H9 (cell line): ENCODE measurements around the gene DSE. TPM values are rescaled to one million over a fixed set of nuclear protein-coding genes. Genes with fewer than 3 reads are reported as not detected.

Experiments used
- DNase-seq: peaks from one replicate; pipeline ENCODE4 v3.0.0-alpha.2; 2017
- H2AFZ ChIP-seq: one replicate; pipeline ENCODE4 v1.6.1; 2013; ENCODE audit warnings: mild to moderate bottlenecking, low read length, control low read depth, moderate library complexity
- H2AK5ac ChIP-seq: 2 replicates; pipeline ENCODE4 v1.6.1; 2013; ENCODE audit warnings: low read length, control low read depth, mixed read lengths; ENCODE audit not compliant: insufficient read length
- H2BK120ac ChIP-seq: one replicate; pipeline ENCODE4 v1.6.1; 2013; ENCODE audit warnings: low read depth, mild to moderate bottlenecking, low read length, control low read depth, inconsistent platforms; ENCODE audit not compliant: poor library complexity, severe bottlenecking
- H2BK12ac ChIP-seq: 2 replicates; pipeline ENCODE4 v1.6.1; 2013; ENCODE audit warnings: low read length, control low read depth, mixed read lengths, low read depth; ENCODE audit not compliant: insufficient read length
- H2BK15ac ChIP-seq: 2 replicates; pipeline ENCODE4 v1.6.1; 2013; ENCODE audit warnings: low read depth, low read length, control low read depth
- H2BK20ac ChIP-seq: one replicate; pipeline ENCODE4 v1.6.1; 2013; ENCODE audit warnings: low read depth, mild to moderate bottlenecking, low read length, control low read depth, inconsistent platforms; ENCODE audit not compliant: poor library complexity, severe bottlenecking
- H2BK5ac ChIP-seq: 2 replicates; pipeline ENCODE4 v1.6.1; 2013; ENCODE audit warnings: low read length, control low read depth, mixed read lengths; ENCODE audit not compliant: insufficient read length
- H3K14ac ChIP-seq: 2 replicates; pipeline ENCODE4 v1.6.1; 2013; ENCODE audit warnings: low read length, control low read depth; ENCODE audit not compliant: insufficient read depth
- H3K18ac ChIP-seq: 2 replicates; pipeline ENCODE4 v1.6.1; 2013; ENCODE audit warnings: low read depth, mild to moderate bottlenecking, mixed read lengths, low read length, control low read depth; ENCODE audit not compliant: insufficient read length
- H3K23ac ChIP-seq: 2 replicates; pipeline ENCODE4 v1.6.1; 2013; ENCODE audit warnings: low read length, control low read depth, mixed read lengths, low read depth; ENCODE audit not compliant: insufficient read length
- H3K23me2 ChIP-seq: 2 replicates; pipeline ENCODE4 v1.6.1; 2013; ENCODE audit warnings: low read depth, mild to moderate bottlenecking, mixed read lengths, low read length, control low read depth; ENCODE audit not compliant: insufficient read length, poor library complexity, severe bottlenecking
- H3K27ac ChIP-seq: 2 replicates; pipeline ENCODE4 v1.5.1; 2013; ENCODE audit warnings: low read length, control low read depth, mixed read lengths, low read depth; ENCODE audit not compliant: insufficient read length
- H3K27me3 ChIP-seq: 2 replicates; pipeline ENCODE4 v1.6.1; 2013; ENCODE audit warnings: low read length, control low read depth, inconsistent platforms; ENCODE audit not compliant: insufficient read depth
- H3K4ac ChIP-seq: 2 replicates; pipeline ENCODE4 v1.6.1; 2013; ENCODE audit warnings: low read depth, mild to moderate bottlenecking, control low read depth, inconsistent platforms, low read length, moderate library complexity
- H3K4me1 ChIP-seq: 2 replicates; pipeline ENCODE4 v1.6.1; 2013; ENCODE audit warnings: low read length, control low read depth, inconsistent platforms; ENCODE audit not compliant: insufficient read depth
- H3K4me2 ChIP-seq: 2 replicates; pipeline ENCODE4 v1.6.1; 2013; ENCODE audit warnings: low read length, control low read depth, mixed read lengths; ENCODE audit not compliant: insufficient read length, insufficient read depth
- H3K56ac ChIP-seq: 2 replicates; pipeline ENCODE4 v1.6.1; 2013; ENCODE audit warnings: low read depth, mild to moderate bottlenecking, mixed read lengths, low read length, control low read depth; ENCODE audit not compliant: insufficient read length
- H3K79me1 ChIP-seq: 2 replicates; pipeline ENCODE4 v1.6.1; 2013; ENCODE audit warnings: low read depth, mild to moderate bottlenecking, moderate library complexity, low read length, control low read depth, inconsistent platforms; ENCODE audit not compliant: insufficient read depth, poor library complexity, severe bottlenecking
- H3K79me2 ChIP-seq: 2 replicates; pipeline ENCODE4 v1.6.1; 2013; ENCODE audit warnings: low read length, control low read depth, inconsistent platforms; ENCODE audit not compliant: insufficient read depth
- H3K9ac ChIP-seq: 2 replicates; pipeline ENCODE4 v1.6.1; 2013; ENCODE audit warnings: low read length, control low read depth, mixed read lengths; ENCODE audit not compliant: insufficient read length; ENCODE audit errors: extremely low read depth
- H3K9me3 ChIP-seq: one replicate; pipeline ENCODE4 v1.6.1; 2013; ENCODE audit warnings: low read depth, low read length, inconsistent platforms; ENCODE audit not compliant: control insufficient read depth
- H3T11ph ChIP-seq: one replicate; pipeline ENCODE4 v1.6.1; 2013; ENCODE audit warnings: mild to moderate bottlenecking, low read length, control low read depth, inconsistent platforms
- H4K20me1 ChIP-seq: one replicate; pipeline ENCODE4 v1.6.1; 2013; ENCODE audit not compliant: control insufficient read depth, insufficient read length, insufficient read depth
- H4K5ac ChIP-seq: 2 replicates; pipeline ENCODE4 v1.6.1; 2013; ENCODE audit warnings: low read depth, mild to moderate bottlenecking, mixed read lengths, low read length, control low read depth; ENCODE audit not compliant: insufficient read length
- H4K8ac ChIP-seq: replicated peaks from 2 replicates; pipeline ENCODE4 v1.6.1; 2013; ENCODE audit warnings: low read length, control low read depth, mixed read lengths, low read depth; ENCODE audit not compliant: insufficient read length
- H4K91ac ChIP-seq: 2 replicates; pipeline ENCODE4 v1.6.1; 2013; ENCODE audit warnings: low read depth, mild to moderate bottlenecking, moderate library complexity, mixed read lengths, low read length, control low read depth; ENCODE audit not compliant: insufficient read length
- H3K27ac Mint-ChIP-seq, 3 experiments: 2 replicates in 2 of 3; 3 replicates in 1 of 3; pipeline ENCODE4 v1.8.0; 2020 to 2021; ENCODE audit warnings: mixed read lengths in 3 of 3, mild to moderate bottlenecking in 1 of 3, moderate library complexity in 1 of 3
- H3K27me3 Mint-ChIP-seq: 2 replicates; pipeline ENCODE4 v1.8.0; 2021; ENCODE audit warnings: low read depth, mild to moderate bottlenecking, moderate library complexity, mixed read lengths
- H3K36me3 Mint-ChIP-seq, 3 experiments: 2 replicates in 2 of 3; 3 replicates in 1 of 3; pipeline ENCODE4 v1.8.0; 2020 to 2021; ENCODE audit warnings: low read depth in 3 of 3, mixed read lengths in 3 of 3; ENCODE audit not compliant: insufficient read depth in 1 of 3
- H3K4me1 Mint-ChIP-seq, 2 experiments: 2 replicates each; pipeline ENCODE4 v1.8.0; 2020; ENCODE audit warnings: mixed read lengths in 2 of 2
- H3K4me3 Mint-ChIP-seq, 2 experiments: 2 replicates in 1 of 2; 3 replicates in 1 of 2; pipeline ENCODE4 v1.8.0; 2020 to 2021; ENCODE audit warnings: mild to moderate bottlenecking in 2 of 2, mixed read lengths in 2 of 2, moderate library complexity in 1 of 2
- H3K9me3 Mint-ChIP-seq, 2 experiments: 2 replicates in 1 of 2; 3 replicates in 1 of 2; pipeline ENCODE4 v1.8.0; 2020; ENCODE audit warnings: mild to moderate bottlenecking in 2 of 2, mixed read lengths in 2 of 2, moderate library complexity in 1 of 2
- CTCF ChIP-seq: fragments of 200-600 bp; sonication (generic); conservative IDR thresholded peaks from 3 replicates; pipeline ENCODE4 v1.8.0; 2021; ENCODE audit warnings: antibody characterized with exemption, mild to moderate bottlenecking
- WGBS: extraction: QIAGEN DNeasy Blood & Tissue Kit; methylation state at CpG from one replicate; pipeline ENCODE4 v1.1.7; 2013; ENCODE audit warnings: missing lambda C conversion rate, low lambda C conversion rate, mixed read lengths; ENCODE audit not compliant: insufficient read length; ENCODE audit errors: extremely low coverage; 5-methylcytosine and 5-hydroxymethylcytosine counted together
- total RNA-seq: library from RNA; stranded (reverse); gene quantifications from 2 replicates; pipeline ENCODE4 v1.2.1, GENCODE V29; 2021

DSE gene
- total RNA-seq, 1 experiment from 2014 or later: 45.6 TPM

GRCh38 chr6:116439522-116440051 is 68.8 kb downstream of the DSE start:
- Histone ChIP-seq H4K91ac (no peak overlapping the region), H3K9ac (no peak overlapping the region), H2BK120ac (no peak overlapping the region), H2BK20ac (no peak overlapping the region), H3K27me3 (no peaks in the 10 kb centered on the region), H3K9me3 (no peaks in the 10 kb centered on the region), H3K4ac (no peak overlapping the region), H3K4me1 (no peaks in the 10 kb centered on the region), H3K27ac (no peak overlapping the region), H3K18ac (no peak overlapping the region), H3K79me1 (no peaks in the 10 kb centered on the region), H3K56ac (no peak overlapping the region), H4K20me1 (no peaks in the 10 kb centered on the region), H2BK5ac (no peak overlapping the region), H2AK5ac (no peak overlapping the region), H2BK15ac (no peak overlapping the region), H3K23me2 (no peaks in the 10 kb centered on the region), H3K23ac (no peak overlapping the region), H3K4me2 (no peak overlapping the region), H3T11ph (no peak overlapping the region), H2BK12ac (no peak overlapping the region), H3K79me2 (no peaks in the 10 kb centered on the region), H3K14ac (no peak overlapping the region), H2AFZ (no peak overlapping the region), H4K5ac (no peak overlapping the region), H4K8ac (no peak overlapping the region)
- Mint-ChIP-seq H3K27ac (peak overlapping the region; percentile 56 to 71 (median 69); a peak in 3 of 7 replicates), H3K4me1 (peaks cover 22 to 28% of the 10 kb centered on the region in 2 experiments), H3K9me3 (no peaks in the 10 kb centered on the region), H3K36me3 (peaks cover 8 to 10% (median 10%) of the 10 kb centered on the region in 3 experiments; a peak in 5 of 7 replicates), H3K4me3 (no peak overlapping the region), H3K27me3 (no peaks in the 10 kb centered on the region)
- no peak for DNase-seq
- WGBS: no CpG with 5 or more reads among the region's 1 CpG
- no peak for TF ChIP-seq CTCF
